ENCODE measurements around the gene NRXN3.
"Not testable (repeated sequence)": the region's sequence is repeated elsewhere in the genome, so short reads cannot be mapped to it uniquely, and the experiment has no call there.

The NRXN3 gene

DNA sequence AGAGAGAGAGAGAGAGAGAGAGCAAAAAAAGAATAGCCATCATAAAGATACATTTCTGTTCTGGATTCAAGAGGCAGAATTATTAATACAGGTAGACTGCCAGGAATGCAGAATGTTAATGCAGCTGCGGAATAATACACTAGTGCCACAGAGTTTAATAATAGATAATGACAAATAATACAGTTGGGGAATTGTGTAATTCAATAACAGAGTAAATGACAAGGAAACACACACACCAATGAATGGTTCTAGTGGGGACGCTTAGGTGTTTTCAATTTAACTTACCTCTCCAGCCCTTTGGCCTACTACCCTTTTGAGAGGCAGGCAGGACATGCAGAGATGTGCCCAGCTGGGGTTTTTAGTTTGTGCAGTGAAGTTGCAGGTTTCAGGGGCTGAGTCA, 313.9 kb downstream of the NRXN3 start:
- H3K27ac ChIP-seq (ENCODE audit: low read depth, low read length), result no peak overlapping the region
- H3K4me3 ChIP-seq (ENCODE audit: low read depth, low read length), result no peak overlapping the region
- H3K36me3 ChIP-seq (ENCODE audit: insufficient read depth, low read length), result no peaks in the 10 kb centered on the region
- no peaks in the 10 kb centered on the region for H3K27me3 ChIP-seq (ENCODE audit: insufficient read depth, low read length)
- no peaks in the 10 kb centered on the region for H3K4me1 ChIP-seq (ENCODE audit: control insufficient read depth, insufficient read depth, low read length, unreplicated experiment)
- H2AFZ ChIP-seq (ENCODE audit: low read length, unreplicated experiment), result no peak overlapping the region
- no peaks in the 10 kb centered on the region for H3K79me2 ChIP-seq (ENCODE audit: control insufficient read depth, insufficient read depth, low read length, unreplicated experiment)

DNA sequence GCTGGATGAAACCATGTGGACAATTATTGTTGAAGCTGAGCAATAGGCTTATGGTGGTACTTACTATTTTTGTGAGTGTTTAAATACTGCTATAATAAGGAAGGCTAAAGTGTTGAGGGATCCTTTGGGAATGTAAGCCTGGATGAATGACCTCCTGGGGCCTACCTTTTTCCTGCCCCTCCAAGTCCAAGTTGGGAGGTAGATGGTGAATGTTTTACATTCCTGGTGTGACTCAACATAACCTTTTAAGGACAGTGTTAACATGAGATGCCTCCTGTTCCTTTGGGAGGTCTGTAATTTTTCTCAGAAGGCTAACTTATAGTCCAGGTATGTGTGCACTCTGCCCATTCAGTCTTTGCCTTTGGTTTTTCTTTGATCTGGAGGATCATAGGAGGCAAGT, 315.9 kb downstream of the NRXN3 start:
- H3K4me1 ChIP-seq (ENCODE audit: control insufficient read depth, insufficient read depth, low read length, unreplicated experiment), result no peaks in the 10 kb centered on the region
- no peaks in the 10 kb centered on the region for H3K27me3 ChIP-seq (ENCODE audit: insufficient read depth, low read length)
- H3K36me3 ChIP-seq (ENCODE audit: insufficient read depth, low read length), result no peaks in the 10 kb centered on the region
- no peak overlapping the region for H2AFZ ChIP-seq (ENCODE audit: low read length, unreplicated experiment)
- H3K79me2 ChIP-seq (ENCODE audit: control insufficient read depth, insufficient read depth, low read length, unreplicated experiment), result no peaks in the 10 kb centered on the region
- no peak overlapping the region for H3K27ac ChIP-seq (ENCODE audit: low read depth, low read length)
- H3K4me3 ChIP-seq (ENCODE audit: low read depth, low read length), result no peak overlapping the region

DNA sequence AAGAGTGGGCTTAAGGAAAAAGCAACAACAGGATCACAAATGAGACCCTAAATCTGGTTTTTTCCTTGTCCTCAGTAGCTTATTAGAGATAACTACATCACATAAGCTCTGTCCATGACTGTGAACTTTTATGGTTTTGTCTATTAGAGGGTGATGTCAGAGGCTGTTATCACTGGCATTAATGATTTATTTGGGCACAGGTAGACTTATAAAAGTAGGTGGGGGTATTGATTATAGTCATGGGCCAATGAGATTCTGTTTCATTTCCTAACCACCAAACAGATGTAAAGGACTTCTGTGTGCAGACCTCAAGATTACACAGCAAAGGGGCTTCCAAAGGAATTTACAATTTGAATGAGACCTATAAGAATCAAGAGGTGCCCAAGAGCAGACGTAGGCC, 316.4 kb downstream of the NRXN3 start:
- Histone ChIP-seq H3K4me3 (ENCODE audit: low read depth, low read length) (no peak overlapping the region), H3K27me3 (ENCODE audit: insufficient read depth, low read length) (no peaks in the 10 kb centered on the region), H3K4me1 (ENCODE audit: control insufficient read depth, insufficient read depth, low read length, unreplicated experiment) (no peaks in the 10 kb centered on the region), H3K79me2 (ENCODE audit: control insufficient read depth, insufficient read depth, low read length, unreplicated experiment) (no peaks in the 10 kb centered on the region), H3K36me3 (ENCODE audit: insufficient read depth, low read length) (no peaks in the 10 kb centered on the region), H2AFZ (ENCODE audit: low read length, unreplicated experiment) (no peak overlapping the region), H3K27ac (ENCODE audit: low read depth, low read length) (no peak overlapping the region)

DNA sequence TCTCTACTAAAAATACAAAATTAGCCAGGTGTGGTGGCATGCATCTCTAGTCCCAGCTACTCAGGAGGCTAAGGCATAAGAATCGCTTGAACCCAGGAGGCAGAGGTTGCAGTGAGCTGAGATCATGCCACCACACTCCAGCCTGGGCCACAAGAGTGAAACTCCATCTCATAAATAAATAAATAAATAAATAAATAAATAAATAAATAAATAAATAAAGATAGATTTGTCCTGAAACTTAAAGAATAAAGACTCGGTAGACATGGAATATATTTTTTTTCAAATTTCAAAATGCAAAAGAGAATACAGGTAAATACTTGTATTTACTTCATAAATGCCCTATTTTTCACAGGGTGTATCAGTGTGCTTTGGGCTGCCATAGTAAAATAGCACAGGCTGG, 317.4 kb downstream of the NRXN3 start:
- H3K4me3 ChIP-seq (ENCODE audit: low read depth, low read length); H3K27ac ChIP-seq (ENCODE audit: low read depth, low read length): not testable (repeated sequence)

DNA sequence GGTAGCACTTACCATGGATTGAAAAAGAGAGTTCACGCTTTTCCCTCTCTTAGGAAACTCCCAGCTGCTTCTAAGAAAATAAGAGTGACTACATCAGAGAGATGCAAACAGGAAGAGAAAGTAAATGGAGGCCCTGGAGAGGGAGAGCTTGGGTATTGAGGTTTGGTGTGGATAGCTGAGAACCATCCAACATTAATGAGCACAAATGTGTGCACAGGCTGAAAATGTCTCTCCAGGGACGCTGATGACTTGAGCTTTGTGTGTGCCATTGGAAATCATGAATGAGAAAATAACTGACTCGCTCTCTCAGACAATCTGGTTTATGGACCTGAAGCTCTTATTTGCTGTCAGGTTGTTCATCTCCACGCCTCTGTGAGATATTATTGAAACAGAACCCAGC, 318.8 kb downstream of the NRXN3 start:
- no peaks in the 10 kb centered on the region for H3K4me1 ChIP-seq (ENCODE audit: control insufficient read depth, insufficient read depth, low read length, unreplicated experiment)
- no peak overlapping the region for H2AFZ ChIP-seq (ENCODE audit: low read length, unreplicated experiment)

More for the DNA sequence above, 317.4 kb downstream of the NRXN3 start:
- not testable (repeated sequence) for H3K79me2 ChIP-seq (ENCODE audit: control insufficient read depth, insufficient read depth, low read length, unreplicated experiment); H3K36me3 ChIP-seq (ENCODE audit: insufficient read depth, low read length); H2AFZ ChIP-seq (ENCODE audit: low read length, unreplicated experiment); H3K27me3 ChIP-seq (ENCODE audit: insufficient read depth, low read length); H3K4me1 ChIP-seq (ENCODE audit: control insufficient read depth, insufficient read depth, low read length, unreplicated experiment)

DNA sequence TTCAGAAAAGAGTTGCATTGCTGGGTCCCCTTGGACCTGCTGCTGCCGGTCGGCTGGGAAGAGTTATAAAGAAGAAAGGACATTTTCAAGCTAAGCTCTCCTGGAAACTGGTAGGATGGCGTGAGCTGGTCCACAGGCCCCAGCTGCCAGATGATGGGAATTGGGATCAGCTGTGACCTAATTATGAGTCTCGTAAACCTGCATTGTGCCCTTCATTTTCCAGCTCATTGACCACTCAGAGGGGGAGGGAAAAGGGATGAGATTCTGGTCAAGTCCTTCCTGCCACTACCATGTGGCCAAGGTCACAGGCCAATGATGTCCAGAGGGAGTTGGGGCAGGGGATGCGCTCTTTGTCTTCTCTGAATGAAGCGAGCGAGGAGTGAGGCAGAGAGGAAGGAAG, 320.9 kb downstream of the NRXN3 start:
- no peak overlapping the region for H3K4me3 ChIP-seq (ENCODE audit: low read depth, low read length)
- H3K27ac ChIP-seq (ENCODE audit: low read depth, low read length), result no peak overlapping the region
- H3K4me1 ChIP-seq (ENCODE audit: control insufficient read depth, insufficient read depth, low read length, unreplicated experiment), result no peaks in the 10 kb centered on the region
- no peaks in the 10 kb centered on the region for H3K27me3 ChIP-seq (ENCODE audit: insufficient read depth, low read length)
- H3K79me2 ChIP-seq (ENCODE audit: control insufficient read depth, insufficient read depth, low read length, unreplicated experiment), result no peaks in the 10 kb centered on the region
- no peaks in the 10 kb centered on the region for H3K36me3 ChIP-seq (ENCODE audit: insufficient read depth, low read length)
- no peak overlapping the region for H2AFZ ChIP-seq (ENCODE audit: low read length, unreplicated experiment)

More for the DNA sequence above, 318.8 kb downstream of the NRXN3 start:
- H3K27me3 ChIP-seq (ENCODE audit: insufficient read depth, low read length), result no peaks in the 10 kb centered on the region
- H3K4me3 ChIP-seq (ENCODE audit: low read depth, low read length), result no peak overlapping the region
- no peaks in the 10 kb centered on the region for H3K79me2 ChIP-seq (ENCODE audit: control insufficient read depth, insufficient read depth, low read length, unreplicated experiment)
- no peak overlapping the region for H3K27ac ChIP-seq (ENCODE audit: low read depth, low read length)
- H3K36me3 ChIP-seq (ENCODE audit: insufficient read depth, low read length), result no peaks in the 10 kb centered on the region

- no peak overlapping the region for H2AFZ ChIP-seq (ENCODE audit: low read length, unreplicated experiment)
- H3K79me2 ChIP-seq (ENCODE audit: control insufficient read depth, insufficient read depth, low read length, unreplicated experiment), result no peaks in the 10 kb centered on the region
- no peak overlapping the region for H3K27ac ChIP-seq (ENCODE audit: low read depth, low read length)
- H3K4me3 ChIP-seq (ENCODE audit: low read depth, low read length), result no peak overlapping the region
- no peaks in the 10 kb centered on the region for H3K36me3 ChIP-seq (ENCODE audit: insufficient read depth, low read length)
- no peaks in the 10 kb centered on the region for H3K27me3 ChIP-seq (ENCODE audit: insufficient read depth, low read length)
- no peaks in the 10 kb centered on the region for H3K4me1 ChIP-seq (ENCODE audit: control insufficient read depth, insufficient read depth, low read length, unreplicated experiment)
Measured at GRCh38 chr14:78498062-78498595, 328.0 kb downstream of the NRXN3 start.

- H2AFZ ChIP-seq (ENCODE audit: low read length, unreplicated experiment), result no peak overlapping the region
- H3K79me2 ChIP-seq (ENCODE audit: control insufficient read depth, insufficient read depth, low read length, unreplicated experiment), result no peaks in the 10 kb centered on the region
- no peak overlapping the region for H3K27ac ChIP-seq (ENCODE audit: low read depth, low read length)
- no peaks in the 10 kb centered on the region for H3K4me1 ChIP-seq (ENCODE audit: control insufficient read depth, insufficient read depth, low read length, unreplicated experiment)
- H3K4me3 ChIP-seq (ENCODE audit: low read depth, low read length), result no peak overlapping the region
- H3K27me3 ChIP-seq (ENCODE audit: insufficient read depth, low read length), result no peaks in the 10 kb centered on the region
- no peaks in the 10 kb centered on the region for H3K36me3 ChIP-seq (ENCODE audit: insufficient read depth, low read length)
Measured at GRCh38 chr14:78501909-78502308, 331.7 kb downstream of the NRXN3 start.

DNA sequence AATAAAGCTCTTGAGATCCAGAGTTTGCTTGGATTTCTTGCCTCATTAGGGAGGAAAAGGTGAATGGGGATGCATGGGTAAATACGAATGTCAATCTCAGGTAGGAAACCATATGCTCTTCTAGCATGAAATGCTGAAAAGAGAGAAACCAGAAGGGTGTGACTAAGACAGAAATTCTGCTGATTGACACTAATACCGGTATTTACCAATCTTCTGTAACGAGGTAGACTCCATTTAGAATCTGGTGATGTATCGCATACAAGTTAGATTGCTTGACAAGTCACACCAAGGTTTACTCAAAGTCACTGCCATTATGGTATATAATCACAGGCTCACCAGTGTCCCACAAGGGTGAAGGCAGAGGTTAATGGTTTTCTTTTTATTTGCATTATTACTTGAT, 337.9 kb downstream of the NRXN3 start:
- no peaks in the 10 kb centered on the region for H3K27me3 ChIP-seq (ENCODE audit: insufficient read depth, low read length)
- H3K4me3 ChIP-seq (ENCODE audit: low read depth, low read length), result no peak overlapping the region
- no peaks in the 10 kb centered on the region for H3K79me2 ChIP-seq (ENCODE audit: control insufficient read depth, insufficient read depth, low read length, unreplicated experiment)
- H3K36me3 ChIP-seq (ENCODE audit: insufficient read depth, low read length), result no peaks in the 10 kb centered on the region
- no peak overlapping the region for H2AFZ ChIP-seq (ENCODE audit: low read length, unreplicated experiment)
- H3K4me1 ChIP-seq (ENCODE audit: control insufficient read depth, insufficient read depth, low read length, unreplicated experiment), result no peaks in the 10 kb centered on the region
- H3K27ac ChIP-seq (ENCODE audit: low read depth, low read length), result no peak overlapping the region

GRCh38 chr14:78509516-78509915, 339.3 kb downstream of the NRXN3 start:
- Histone ChIP-seq H3K79me2 (ENCODE audit: control insufficient read depth, insufficient read depth, low read length, unreplicated experiment) (no peaks in the 10 kb centered on the region), H3K27ac (ENCODE audit: low read depth, low read length) (no peak overlapping the region), H3K36me3 (ENCODE audit: insufficient read depth, low read length) (no peaks in the 10 kb centered on the region), H3K4me3 (ENCODE audit: low read depth, low read length) (no peak overlapping the region), H3K27me3 (ENCODE audit: insufficient read depth, low read length) (no peaks in the 10 kb centered on the region), H2AFZ (ENCODE audit: low read length, unreplicated experiment) (no peak overlapping the region), H3K4me1 (ENCODE audit: control insufficient read depth, insufficient read depth, low read length, unreplicated experiment) (no peaks in the 10 kb centered on the region)

- no peaks in the 10 kb centered on the region for H3K27me3 ChIP-seq (ENCODE audit: insufficient read depth, low read length)
- H3K4me3 ChIP-seq (ENCODE audit: low read depth, low read length), result no peak overlapping the region
Measured at GRCh38 chr14:78512021-78512420, 341.8 kb downstream of the NRXN3 start.

More at GRCh38 chr14:78512021-78512420, 341.8 kb downstream of the NRXN3 start:
- Histone ChIP-seq H2AFZ (ENCODE audit: low read length, unreplicated experiment) (no peak overlapping the region), H3K4me1 (ENCODE audit: control insufficient read depth, insufficient read depth, low read length, unreplicated experiment) (no peaks in the 10 kb centered on the region), H3K79me2 (ENCODE audit: control insufficient read depth, insufficient read depth, low read length, unreplicated experiment) (no peaks in the 10 kb centered on the region), H3K36me3 (ENCODE audit: insufficient read depth, low read length) (no peaks in the 10 kb centered on the region), H3K27ac (ENCODE audit: low read depth, low read length) (no peak overlapping the region)

All from ACC112 (cell line).